SKM-1 treated with dmso at 0.1 percent for 144 hours (cell line): ENCODE measurements around the gene DNPH1.

Source experiments
- DNase-seq: peaks from one replicate; lab custom pipeline; 2025; ENCODE audit not compliant: unreplicated experiment; lab: John Stamatoyannopoulos, UW

DNPH1 gene, protein sequence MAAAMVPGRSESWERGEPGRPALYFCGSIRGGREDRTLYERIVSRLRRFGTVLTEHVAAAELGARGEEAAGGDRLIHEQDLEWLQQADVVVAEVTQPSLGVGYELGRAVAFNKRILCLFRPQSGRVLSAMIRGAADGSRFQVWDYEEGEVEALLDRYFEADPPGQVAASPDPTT

GRCh38 chr6:43228951-43229802 is at the start of gene DNPH1:
TSS of gene DNPH1 (minus strand) at chr6:43229481. CDS start at chr6:43229456, 25 bp downstream.
- peak; percentile 38 for DNase-seq

- DNase-seq = no peak
Observed at GRCh38 chr6:43278524-43279078, 49.3 kb upstream of the DNPH1 start.

- DNase-seq = no peak
Observed at GRCh38 chr6:43277643-43278523, 48.6 kb upstream of the DNPH1 start.

GRCh38 chr6:43277306-43277642 is 48.0 kb upstream of the DNPH1 start:
- DNase-seq = no peak

DNA sequence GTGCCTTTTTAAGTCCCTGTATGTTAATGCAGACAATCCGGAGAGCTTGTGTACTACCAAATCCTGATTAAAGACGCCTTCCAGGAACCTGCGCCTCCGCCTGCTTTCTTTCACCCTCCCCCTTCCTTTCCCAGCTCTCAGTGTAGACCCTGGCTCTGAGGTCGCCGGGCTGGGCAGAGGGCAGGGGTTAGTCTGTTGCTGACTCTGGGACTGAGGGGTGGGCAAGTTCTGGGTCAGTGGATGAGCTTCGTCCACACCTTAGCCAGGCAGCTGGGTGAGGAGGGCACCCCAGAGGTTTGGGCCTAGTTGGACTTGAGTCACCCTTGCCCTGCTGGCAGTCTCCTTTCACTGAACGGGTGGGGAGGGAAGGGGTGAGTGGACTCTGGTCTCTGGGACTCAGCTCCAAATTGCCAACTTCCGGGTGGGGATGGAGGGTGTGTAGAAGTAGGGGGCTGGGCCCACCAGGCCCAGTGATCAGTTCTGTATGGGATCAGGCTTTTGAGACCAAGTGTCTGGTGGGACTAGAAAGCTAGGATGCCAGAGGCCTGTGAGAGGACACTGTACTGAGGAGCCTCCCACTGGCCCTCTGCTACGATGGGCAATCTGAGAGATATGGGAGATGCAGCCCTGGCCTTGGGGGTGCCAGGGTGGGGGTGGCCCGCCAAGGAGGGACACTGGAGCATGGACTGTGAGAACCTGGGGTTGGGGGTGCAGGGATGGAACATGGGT is 47.5 kb upstream of the DNPH1 start:
- no peak for DNase-seq

- no peak for DNase-seq
Observed at GRCh38 chr6:43275801-43276576, 46.7 kb upstream of the DNPH1 start.

GRCh38 chr6:43274916-43275597 is 45.8 kb upstream of the DNPH1 start:
- no peak for DNase-seq

DNA sequence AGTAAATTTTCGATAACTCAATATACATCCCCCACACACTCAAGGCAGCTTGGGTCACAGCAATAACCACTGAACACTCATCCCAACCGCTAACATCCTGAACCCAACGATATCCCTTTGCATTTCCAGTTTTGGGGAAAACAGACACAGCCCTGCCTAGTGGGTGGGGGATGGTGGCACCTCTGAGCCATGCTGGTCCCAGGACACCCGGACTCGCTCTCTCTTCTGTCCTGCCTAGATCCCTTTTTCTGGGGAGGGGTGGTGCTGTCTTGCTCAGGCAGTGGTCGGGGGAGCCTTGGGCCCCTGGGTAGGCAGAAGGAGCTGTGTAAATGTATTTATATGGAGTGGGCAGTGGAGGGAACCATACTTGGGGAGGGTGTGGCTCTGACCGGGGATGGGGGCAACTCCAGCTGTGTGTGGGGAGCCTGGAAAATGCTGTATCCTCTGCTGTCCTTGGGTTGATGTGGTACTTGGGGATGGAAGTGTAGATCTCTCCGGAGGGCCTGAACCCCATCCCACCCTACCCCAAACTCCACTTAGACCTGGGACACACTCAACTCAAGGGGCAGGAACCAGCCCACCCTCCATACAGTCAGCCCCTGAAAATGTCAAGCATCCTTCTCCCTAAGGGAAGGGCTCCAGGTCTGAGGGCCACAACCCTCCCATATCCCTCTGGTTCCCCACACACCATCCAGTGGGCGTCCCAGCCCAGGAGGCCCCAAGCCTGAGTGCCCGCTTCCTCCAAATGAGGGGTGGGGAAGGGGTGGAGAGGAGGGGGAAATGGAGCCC is 45.0 kb upstream of the DNPH1 start:
- DNase-seq = no peak

GRCh38 chr6:43273707-43274106 is 44.4 kb upstream of the DNPH1 start:
- no peak for DNase-seq

DNA sequence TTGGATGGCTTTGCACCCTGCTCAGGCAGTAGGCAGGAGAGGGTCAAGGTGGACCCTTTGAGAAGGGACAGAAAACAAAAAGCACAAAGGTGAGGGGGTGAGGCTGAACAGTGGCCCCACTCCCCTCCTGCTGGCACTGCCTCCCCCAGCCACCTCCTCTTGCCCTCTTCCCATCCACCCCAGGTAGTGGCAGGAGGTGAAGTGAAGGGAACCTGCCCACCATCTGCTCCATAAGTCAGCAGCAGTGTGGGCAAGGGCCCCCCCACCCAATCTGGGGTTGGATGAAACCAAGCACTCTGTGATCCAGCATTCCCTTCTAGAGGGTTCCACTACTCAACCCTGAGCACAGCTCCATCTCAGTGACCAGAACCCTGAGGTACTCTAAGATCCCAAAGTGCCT is 42.7 kb upstream of the DNPH1 start:
- no peak for DNase-seq

DNA sequence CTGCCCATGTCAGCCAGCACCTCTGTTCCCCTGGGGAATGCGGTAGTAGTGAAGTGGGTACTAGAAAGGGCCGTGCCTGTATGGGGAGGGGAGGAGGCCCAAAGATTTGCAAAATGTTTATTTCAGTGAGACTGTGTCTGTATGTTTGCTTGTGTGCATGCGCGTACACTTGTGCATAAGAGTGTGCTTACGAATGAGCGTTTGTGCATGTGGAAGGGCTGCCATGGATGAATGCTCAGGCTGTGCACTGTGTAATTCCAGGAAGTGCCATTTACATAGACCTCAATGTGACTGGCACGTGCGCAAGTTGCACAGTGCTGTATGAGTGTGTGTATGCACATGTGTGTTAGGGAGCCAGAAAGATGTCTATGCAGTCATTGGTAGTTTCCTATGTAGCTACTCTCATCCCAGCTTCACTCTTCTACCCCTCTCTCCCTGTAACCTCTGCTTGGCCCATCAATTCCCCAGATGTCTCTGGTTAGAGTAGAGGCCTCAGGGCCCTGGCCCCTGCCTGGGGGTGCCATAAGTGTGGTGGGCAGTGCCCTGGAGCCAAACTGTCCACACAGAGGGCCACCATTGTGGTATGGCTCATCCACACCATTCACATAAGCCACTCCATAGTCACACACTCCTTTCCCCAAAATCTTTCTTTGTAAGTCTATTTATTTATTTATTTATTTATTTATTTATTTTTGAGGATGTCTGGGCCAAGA is 42.0 kb upstream of the DNPH1 start:
- DNase-seq = no peak

DNA sequence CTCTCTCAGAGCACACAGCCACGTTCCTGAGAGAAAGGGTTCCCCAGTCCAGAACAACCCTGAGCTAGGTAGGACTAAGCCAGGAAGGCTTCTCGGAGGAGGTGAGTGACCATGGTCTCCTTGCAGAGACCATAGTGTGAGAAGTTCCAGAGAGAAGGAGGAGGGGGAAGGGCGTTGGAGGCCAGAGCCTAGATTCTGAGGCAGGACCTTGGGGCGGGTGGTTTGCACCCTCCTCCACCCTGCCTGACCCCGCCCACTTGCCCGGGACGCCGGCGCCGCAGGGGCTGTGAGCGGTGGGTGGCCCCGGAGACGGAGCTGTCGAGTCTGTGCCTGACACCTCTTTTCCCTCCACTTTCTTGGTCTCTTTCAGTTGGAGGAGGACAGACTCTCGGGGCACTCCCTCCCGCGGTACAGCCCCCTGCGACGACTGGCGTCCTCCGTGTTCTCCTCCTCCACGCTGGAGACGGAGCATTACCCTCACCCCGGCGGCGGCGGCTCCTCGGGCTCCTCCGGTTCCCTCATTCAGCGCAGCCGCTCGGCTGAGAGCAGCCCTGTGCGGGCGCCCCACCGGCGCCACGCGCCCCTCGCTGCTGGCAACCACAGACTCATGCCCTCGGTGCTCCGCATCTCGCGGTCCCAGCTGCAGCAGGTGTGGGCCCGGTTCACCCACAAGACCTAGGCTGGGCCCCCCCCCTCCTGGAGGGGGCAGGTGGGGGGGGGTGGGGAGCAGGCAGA is 40.2 kb upstream of the DNPH1 start:
- DNase-seq = no peak

DNA sequence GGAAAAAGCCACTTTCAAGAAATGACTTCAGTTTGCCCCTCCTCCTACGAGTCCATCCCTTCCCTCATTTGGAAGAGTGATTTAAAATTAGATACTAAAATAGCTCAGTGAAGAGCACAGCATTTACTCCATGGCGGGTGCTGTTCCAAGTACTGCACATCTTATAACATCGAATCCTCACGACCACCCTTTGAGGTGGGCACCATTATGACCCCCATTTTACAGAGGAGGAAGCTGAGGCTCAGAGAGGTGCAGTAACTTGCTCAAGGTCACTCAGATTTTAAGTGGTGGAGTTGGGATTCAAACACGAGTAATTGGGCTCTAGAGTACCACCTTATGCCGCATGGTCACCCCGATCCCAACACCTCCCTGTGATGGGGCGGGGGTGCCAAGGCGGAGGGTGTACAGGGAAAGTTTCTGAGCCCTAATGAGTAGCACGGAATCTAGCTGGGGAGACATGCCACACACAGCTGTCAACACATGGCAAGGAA is 39.5 kb upstream of the DNPH1 start:
- DNase-seq = no peak

DNA sequence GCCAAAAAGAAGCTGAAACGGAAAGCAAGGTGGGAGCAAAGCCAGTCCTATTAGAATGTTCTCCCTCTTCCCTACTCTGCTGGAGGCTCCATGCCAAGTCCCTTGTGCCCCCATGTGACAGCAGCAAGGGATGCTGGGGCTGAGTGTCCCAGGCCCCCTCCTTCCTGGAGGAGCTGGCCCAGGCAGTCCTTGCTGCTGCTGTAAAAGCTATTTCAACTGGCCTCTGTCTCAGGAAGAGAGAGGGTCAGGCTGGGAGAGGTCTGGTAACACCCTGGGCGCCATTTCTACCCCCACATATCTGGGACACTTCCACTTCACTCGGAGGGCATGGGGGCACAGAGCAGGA is 39.0 kb upstream of the DNPH1 start:
- DNase-seq = no peak

- no peak for DNase-seq
Observed at GRCh38 chr6:43267619-43268354, 38.5 kb upstream of the DNPH1 start.

GRCh38 chr6:43265564-43265963 is 36.3 kb upstream of the DNPH1 start:
- DNase-seq = no peak
